Astrocyte (in vitro differentiated cells and primary cell): ENCODE data around the gene CDC42EP3.

Source experiments
- EZH2 ChIP-seq: IDR thresholded peaks from 2 replicates; pipeline ENCODE4 v1.6.1; 2012; ENCODE audit warnings: mild to moderate bottlenecking, low read length, inconsistent platforms; ENCODE audit not compliant: insufficient read depth
- TF ChIP-seq, protein P1 (sequence below): IDR thresholded peaks from 2 replicates; pipeline ENCODE4 v1.5.1; 2011; ENCODE audit warnings: low read depth, mild to moderate bottlenecking, inconsistent platforms, low read length, moderate library complexity; ENCODE audit not compliant: insufficient read depth

DNA sequence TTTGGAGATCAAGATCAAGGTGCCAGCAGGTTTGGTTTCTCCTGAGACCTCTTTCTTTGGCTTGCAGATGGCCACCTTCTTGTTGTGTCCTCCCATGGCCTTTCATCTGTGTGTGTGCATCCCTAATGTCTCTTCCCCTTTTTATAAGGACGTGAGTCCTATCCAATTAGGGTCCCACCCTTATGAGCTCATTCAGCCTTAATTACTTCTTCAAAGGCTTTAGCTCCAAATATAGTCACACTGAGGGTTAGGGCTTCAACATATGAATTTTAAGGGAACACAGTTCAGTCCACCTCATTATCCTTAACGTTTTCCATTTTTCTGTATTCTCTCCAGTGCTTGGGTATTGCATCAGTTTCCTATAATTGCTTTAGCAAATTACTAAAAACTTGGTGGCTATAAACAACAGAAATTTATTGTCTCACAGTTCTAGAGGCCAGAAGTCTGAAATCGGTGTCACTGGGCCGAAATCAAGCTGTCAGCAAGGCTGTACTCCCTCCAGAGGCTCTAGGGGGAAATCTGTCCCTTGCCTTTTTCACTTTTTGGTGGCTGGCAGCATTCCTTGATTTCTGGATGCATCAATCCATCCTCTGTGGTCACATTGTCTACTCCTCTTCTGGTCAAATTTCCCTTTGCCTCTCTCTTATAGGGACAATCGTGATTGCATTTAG lies 34.1 kb downstream of the CDC42EP3 start:
- TF ChIP-seq, protein P1, sequence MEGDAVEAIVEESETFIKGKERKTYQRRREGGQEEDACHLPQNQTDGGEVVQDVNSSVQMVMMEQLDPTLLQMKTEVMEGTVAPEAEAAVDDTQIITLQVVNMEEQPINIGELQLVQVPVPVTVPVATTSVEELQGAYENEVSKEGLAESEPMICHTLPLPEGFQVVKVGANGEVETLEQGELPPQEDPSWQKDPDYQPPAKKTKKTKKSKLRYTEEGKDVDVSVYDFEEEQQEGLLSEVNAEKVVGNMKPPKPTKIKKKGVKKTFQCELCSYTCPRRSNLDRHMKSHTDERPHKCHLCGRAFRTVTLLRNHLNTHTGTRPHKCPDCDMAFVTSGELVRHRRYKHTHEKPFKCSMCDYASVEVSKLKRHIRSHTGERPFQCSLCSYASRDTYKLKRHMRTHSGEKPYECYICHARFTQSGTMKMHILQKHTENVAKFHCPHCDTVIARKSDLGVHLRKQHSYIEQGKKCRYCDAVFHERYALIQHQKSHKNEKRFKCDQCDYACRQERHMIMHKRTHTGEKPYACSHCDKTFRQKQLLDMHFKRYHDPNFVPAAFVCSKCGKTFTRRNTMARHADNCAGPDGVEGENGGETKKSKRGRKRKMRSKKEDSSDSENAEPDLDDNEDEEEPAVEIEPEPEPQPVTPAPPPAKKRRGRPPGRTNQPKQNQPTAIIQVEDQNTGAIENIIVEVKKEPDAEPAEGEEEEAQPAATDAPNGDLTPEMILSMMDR: peak; percentile 13
- TF ChIP-seq EZH2: no peak
